GM21528 (cell line): ENCODE measurements around the gene ZNF77.
"Not testable (repeated sequence)": the region's sequence is repeated elsewhere in the genome, so short reads cannot be mapped to it uniquely, and the experiment has no call there.

Source experiments
- ATAC-seq: cut with Tn5 transposase; IDR thresholded peaks from one replicate; pipeline ENCODE4 v1.9.1; 2021; ENCODE audit warnings: mild to moderate bottlenecking, moderate library complexity; ENCODE audit not compliant: unreplicated experiment, low FRiP score

Gene ZNF77

GRCh38 chr19:2923510-2923909 is 21.3 kb downstream of the ZNF77 start:
- no peak for ATAC-seq

GRCh38 chr19:2922987-2923386 is 21.8 kb downstream of the ZNF77 start:
- no peak for ATAC-seq

- no peak for ATAC-seq
These were observed 27.2 kb downstream of the ZNF77 start for GRCh38 chr19:2917275-2918184.

GRCh38 chr19:2912306-2912705 is 32.5 kb downstream of the ZNF77 start:
- no peak for ATAC-seq

- no peak for ATAC-seq
These were observed 38.1 kb downstream of the ZNF77 start for GRCh38 chr19:2906631-2907195.

GRCh38 chr19:2905918-2906519 is 38.8 kb downstream of the ZNF77 start:
- no peak for ATAC-seq

GRCh38 chr19:2903326-2903725 is 41.4 kb downstream of the ZNF77 start:
- not testable (repeated sequence) for ATAC-seq

- ATAC-seq: no peak
These were observed 42.1 kb downstream of the ZNF77 start for GRCh38 chr19:2902590-2903218.

GRCh38 chr19:2900296-2901252 is 44.2 kb downstream of the ZNF77 start, which contains the start of gene ZNF57:
Gene ZNF57, plus strand, starts transcription at chr19:2900928. Its CDS starts 118 bp downstream, at chr19:2901046.
- ATAC-seq: peak; percentile 90

GRCh38 chr19:2896694-2897093 is 48.1 kb downstream of the ZNF77 start:
- ATAC-seq: no peak

GRCh38 chr19:2890531-2890930 is 54.2 kb downstream of the ZNF77 start:
- ATAC-seq: not testable (repeated sequence)

- ATAC-seq: no peak
These were observed 56.0 kb downstream of the ZNF77 start for GRCh38 chr19:2888731-2889224.

- no peak for ATAC-seq
These were observed 57.3 kb downstream of the ZNF77 start for GRCh38 chr19:2887391-2887914.

GRCh38 chr19:2885736-2886135 is 59.0 kb downstream of the ZNF77 start:
- no peak for ATAC-seq

- no peak for ATAC-seq
These were observed 60.9 kb downstream of the ZNF77 start for GRCh38 chr19:2883686-2884439.
